Ovary (tissue), 9 donors: Measurements from ENCODE around the gene MPP2. TPM values are rescaled to one million over a fixed set of nuclear protein-coding genes. Genes with fewer than 3 reads are reported as not detected.

ENCODE experiments used
- DNase-seq, 5 donors: peaks; one replicate each; pipeline ENCODE4 v3.0.0-alpha.2; 2019 to 2020
- H3K27ac ChIP-seq, 2 donors: fragments of 200-600 bp; one replicate each; pipeline versions ENCODE4 v1.5.1 to v1.8.0; 2019 to 2022
- H3K27me3 ChIP-seq: fragments of 200-600 bp; one replicate; pipeline ENCODE4 v1.8.0; 2022
- H3K36me3 ChIP-seq: fragments of 200-600 bp; sonication (generic); one replicate; pipeline ENCODE4 v1.5.1; 2019
- H3K4me1 ChIP-seq: one replicate; pipeline ENCODE4 v1.8.1; 2013; ENCODE audit warnings: mild to moderate bottlenecking, moderate library complexity; ENCODE audit not compliant: insufficient read depth
- H3K4me3 ChIP-seq: fragments of 200-600 bp; sonication (generic); one replicate; pipeline ENCODE4 v1.5.1; 2017
- H3K9me3 ChIP-seq, 2 donors: fragments of 200-600 bp in 1 of 2; sonication (generic) in 1 of 2; one replicate each; pipeline versions ENCODE4 v1.5.1 to v1.8.1; 2013 to 2019; ENCODE audit warnings: mild to moderate bottlenecking in 1 of 2, moderate library complexity in 1 of 2
- EP300 ChIP-seq: sonication (generic); formaldehyde crosslinking; IDR thresholded peaks from one replicate; pipeline ENCODE4 v1.6.1; 2017; ENCODE audit warnings: antibody characterized with exemption
- POLR2A ChIP-seq: fragments of 450-650 bp; IDR thresholded peaks from one replicate; pipeline ENCODE4 v1.6.1; 2017; ENCODE audit warnings: antibody characterized with exemption, mild to moderate bottlenecking, moderate library complexity
- WGBS, 3 donors: extraction: QIAGEN DNeasy Blood & Tissue Kit in 1 of 3; methylation state at CpG; one replicate each; pipeline versions ENCODE4 v1.1.5 to v1.1.7; 2013 to 2017; 5-methylcytosine and 5-hydroxymethylcytosine counted together
- intact Hi-C, 4 donors: fragments of 100-400 bp; cut with DNase I; formaldehyde crosslinking; loops; one replicate each; pipeline versions ENCODE4 v1.11.0 to v1.15.1; 2022 to 2023
- polyA plus RNA-seq, 2 donors: library from polyadenylated mRNA; stranded (reverse); fragments of 200-250 nt in 1 of 2; fragments of 350-450 nt in 1 of 2; fragmentation: Illumina TruSeq in 1 of 2; extraction: RNeasy Lipid Tissue Mini Kit (QIAGEN cat#74804) in 1 of 2; gene quantifications; one replicate each; pipeline ENCODE4 v1.2.3, GENCODE V29; 2013 to 2014
- total RNA-seq, 7 donors: library from RNA; depleted of rRNA in 2 of 7; stranded (reverse); fragments of >200 nt in 2 of 7; fragmentation: NEBNext Ultra II Directional in 3 of 7; extraction: Animal tissue kit (Norgen Biotek cat#: 25700) in 3 of 7; gene quantifications; one replicate each; pipeline versions ENCODE4 v1.1.0 to v1.2.4, GENCODE V29; 2016 to 2023
- TF ChIP-seq, protein P1 (sequence below), 3 donors: fragments of 450-650 bp in 2 of 3; fragments of 200-600 bp in 1 of 3; IDR thresholded peaks; one replicate each; pipeline versions ENCODE4 v1.5.1 to v1.8.0; 2016 to 2022; ENCODE audit warnings: antibody characterized with exemption in 3 of 3, mild to moderate bottlenecking in 1 of 3
- donor health status: DM: no; HTN: no; CAD: no; lungs with moderate emphysema.
- donor health status: DM: no; HTN: no; CAD: no.
- donor health status: Bipolar disorder and iron deficiency.
- donor health status: DM: yes; HTN: yes; CAD: no.
- donor health status: DM: no; HTN: no; CAD: no.
- donor health status: DM: yes; HTN: yes; CAD: no.

The MPP2 gene
- total and polyA plus RNA-seq, 9 donors, result 2.6 to 6.5 (median 4.9) TPM

DNA sequence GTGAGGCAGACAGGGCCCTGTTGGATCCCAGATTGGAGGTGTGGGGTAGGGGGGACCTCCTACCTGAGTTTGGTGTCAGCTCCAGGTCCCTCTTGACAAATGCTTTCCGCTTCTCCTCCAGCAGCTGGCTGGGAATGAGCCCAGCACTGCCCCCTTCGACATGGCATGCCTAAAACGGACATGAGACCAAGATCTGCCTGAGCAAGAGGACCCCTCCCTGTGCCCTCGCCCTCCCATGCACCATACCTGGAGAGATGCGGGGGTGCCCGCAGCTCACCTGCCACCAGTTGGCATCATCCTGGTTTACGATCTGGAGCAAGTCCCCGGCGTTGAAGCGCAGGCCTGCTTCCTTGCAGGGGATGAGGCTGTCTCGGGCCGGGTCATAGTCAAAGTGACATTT, 26.2 kb downstream of the MPP2 start:
- Histone ChIP-seq H3K9me3 (no peaks in the 10 kb centered on the region), H3K27ac (no peak overlapping the region), H3K4me1 (peaks cover 2% of the 10 kb centered on the region), H3K27me3 (no peaks in the 10 kb centered on the region), H3K36me3 (no peaks in the 10 kb centered on the region), H3K4me3 (no peak overlapping the region)
- intact Hi-C loops, result no loop called here
- DNase-seq, result no peak
- TF ChIP-seq, protein P1, sequence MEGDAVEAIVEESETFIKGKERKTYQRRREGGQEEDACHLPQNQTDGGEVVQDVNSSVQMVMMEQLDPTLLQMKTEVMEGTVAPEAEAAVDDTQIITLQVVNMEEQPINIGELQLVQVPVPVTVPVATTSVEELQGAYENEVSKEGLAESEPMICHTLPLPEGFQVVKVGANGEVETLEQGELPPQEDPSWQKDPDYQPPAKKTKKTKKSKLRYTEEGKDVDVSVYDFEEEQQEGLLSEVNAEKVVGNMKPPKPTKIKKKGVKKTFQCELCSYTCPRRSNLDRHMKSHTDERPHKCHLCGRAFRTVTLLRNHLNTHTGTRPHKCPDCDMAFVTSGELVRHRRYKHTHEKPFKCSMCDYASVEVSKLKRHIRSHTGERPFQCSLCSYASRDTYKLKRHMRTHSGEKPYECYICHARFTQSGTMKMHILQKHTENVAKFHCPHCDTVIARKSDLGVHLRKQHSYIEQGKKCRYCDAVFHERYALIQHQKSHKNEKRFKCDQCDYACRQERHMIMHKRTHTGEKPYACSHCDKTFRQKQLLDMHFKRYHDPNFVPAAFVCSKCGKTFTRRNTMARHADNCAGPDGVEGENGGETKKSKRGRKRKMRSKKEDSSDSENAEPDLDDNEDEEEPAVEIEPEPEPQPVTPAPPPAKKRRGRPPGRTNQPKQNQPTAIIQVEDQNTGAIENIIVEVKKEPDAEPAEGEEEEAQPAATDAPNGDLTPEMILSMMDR (IDR thresholded peaks at IDR 0.05), result no peak
- no peak for TF ChIP-seq EP300
- 92 to 96% (median 94%) methylated on average over 12 of the region's 12 CpGs for WGBS, 3 donors

DNA sequence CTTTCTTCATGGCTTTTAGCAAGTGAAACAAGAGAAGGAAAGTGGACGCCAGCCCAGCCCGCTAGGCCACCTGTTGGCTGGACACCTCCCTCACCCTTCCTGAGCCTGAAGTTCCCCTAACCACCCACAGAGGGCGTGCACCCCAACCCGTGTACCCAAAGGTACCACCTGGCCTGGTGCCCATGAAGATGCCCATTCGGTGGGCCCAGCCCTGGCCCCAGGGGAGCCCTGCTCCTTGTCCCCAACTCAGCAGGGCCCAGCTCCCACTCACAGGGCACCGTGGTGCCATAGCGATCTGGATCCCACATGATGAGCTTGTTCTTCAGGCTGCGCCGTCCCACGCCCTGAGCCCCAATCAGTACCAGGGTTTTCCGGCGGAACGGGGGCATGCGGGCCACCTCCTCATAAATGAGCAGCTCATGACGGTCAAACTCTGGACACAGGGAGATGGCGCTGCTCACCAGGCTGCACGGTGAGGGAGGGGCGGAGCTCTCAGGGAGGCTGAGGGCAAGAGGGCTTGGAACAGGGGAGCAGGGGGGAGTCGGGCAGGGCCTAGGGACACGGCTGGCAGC, 26.8 kb downstream of the MPP2 start:
- Histone ChIP-seq H3K4me3 (no peak overlapping the region), H3K27me3 (no peaks in the 10 kb centered on the region), H3K27ac (no peak overlapping the region), H3K36me3 (no peaks in the 10 kb centered on the region), H3K9me3 (no peaks in the 10 kb centered on the region), H3K4me1 (peaks cover 2% of the 10 kb centered on the region)
- 81 to 85% (median 82%) methylated on average over 20 of the region's 20 CpGs for WGBS, 3 donors
- TF ChIP-seq EP300 (no peak), POLR2A (no peak)
- TF ChIP-seq, protein P1 (IDR thresholded peaks at IDR 0.05), result no peak
- intact Hi-C loops, result no loop called here
- peak in 1 of 5 donors; percentile 52 for DNase-seq

DNA sequence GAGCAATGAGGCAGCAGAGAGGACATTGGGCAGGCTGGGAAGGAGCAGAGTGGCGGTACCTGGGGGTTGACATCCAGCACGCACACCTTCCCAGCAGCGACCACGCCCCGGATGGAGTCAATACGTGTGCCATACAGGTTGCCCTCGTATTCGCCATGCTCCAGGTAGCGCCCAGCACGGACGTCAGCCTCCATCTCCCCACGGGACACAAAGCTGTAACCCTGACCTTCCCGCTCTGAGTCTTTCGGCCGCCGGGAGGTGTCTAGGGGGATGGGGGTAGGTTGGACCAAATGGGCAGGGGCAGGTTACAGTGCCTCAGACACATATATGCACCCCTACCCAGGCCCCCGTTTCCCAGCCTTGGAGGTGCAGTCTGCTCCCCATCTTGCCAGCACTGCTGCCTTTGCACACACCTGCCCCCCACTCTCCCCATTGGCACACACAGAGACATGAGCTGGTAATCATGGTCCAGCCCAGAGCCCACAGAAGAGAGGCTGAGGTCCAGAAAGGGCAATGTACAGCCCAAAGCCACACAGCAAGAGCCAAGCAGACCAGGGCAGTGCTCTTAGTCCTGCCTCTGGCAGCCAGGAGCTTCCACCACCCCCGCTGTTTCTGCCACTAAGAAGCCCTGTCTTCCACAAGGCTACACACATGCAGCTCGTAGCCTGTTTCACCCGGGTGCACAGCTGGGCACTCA, 27.5 kb downstream of the MPP2 start:
- no peaks in the 10 kb centered on the region for H3K36me3 ChIP-seq
- H3K4me3 ChIP-seq, result no peak overlapping the region
- 86 to 90% (median 88%) methylated on average over 20 of the region's 20 CpGs for WGBS, 3 donors

DNA sequence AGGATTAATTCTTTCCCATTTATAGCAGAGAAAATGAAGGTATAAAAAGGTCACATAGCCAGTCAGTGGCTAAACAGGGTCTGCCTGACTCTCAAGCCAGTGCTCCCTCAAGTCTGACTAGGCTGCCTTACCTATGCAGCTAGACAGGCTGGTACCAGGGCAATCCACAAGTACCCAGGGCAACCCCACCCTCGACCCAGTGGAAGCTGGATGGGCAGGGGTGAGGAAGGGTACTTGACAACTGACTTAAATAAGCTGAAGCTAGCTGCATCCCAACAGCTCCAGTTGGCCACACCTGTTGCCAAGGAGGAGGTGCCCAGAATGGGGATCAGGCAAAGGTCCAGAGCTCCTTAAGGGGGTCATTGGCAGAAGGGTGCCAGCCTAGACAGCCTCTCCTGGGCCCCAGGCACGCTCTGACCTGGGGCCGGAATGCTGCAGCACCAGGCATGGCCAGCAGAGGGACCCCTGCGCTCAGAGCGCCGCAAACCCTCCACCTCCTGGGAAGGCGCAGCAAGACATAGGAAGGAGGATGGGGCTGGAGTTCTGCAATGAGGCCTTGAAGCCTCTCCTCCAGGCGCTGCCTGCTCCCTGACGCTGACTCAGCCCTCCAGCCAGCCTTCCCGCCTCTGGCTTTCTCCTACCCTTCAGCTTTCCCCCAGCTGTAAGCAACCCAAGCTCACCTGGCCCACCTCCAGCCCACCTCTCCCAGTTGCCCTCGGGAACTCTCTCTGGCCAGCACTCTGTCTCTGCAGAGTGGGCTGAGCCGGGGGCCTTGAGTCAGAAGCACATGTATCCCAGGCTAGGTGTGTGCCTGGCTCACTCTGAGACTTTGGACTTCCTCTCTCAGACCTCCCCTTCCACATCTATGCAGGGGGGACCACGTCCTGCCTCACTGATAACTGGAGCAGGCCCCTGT, 28.8 kb downstream of the MPP2 start:
- 9 to 16% (median 11%) methylated on average over 8 to 13 of the region's 13 CpGs for WGBS, 3 donors
- Histone ChIP-seq H3K27me3 (no peaks in the 10 kb centered on the region), H3K4me1 (peaks cover 2% of the 10 kb centered on the region), H3K27ac (peak overlapping the region; percentile 19 to 36), H3K36me3 (no peaks in the 10 kb centered on the region), H3K4me3 (no peak overlapping the region), H3K9me3 (no peaks in the 10 kb centered on the region)
- intact Hi-C loops, result no loop called here
- TF ChIP-seq EP300 (no peak), POLR2A (no peak)
- TF ChIP-seq, protein P1 (IDR thresholded peaks at IDR 0.05), result peak; percentile 81 to 92 (median 87)
- peak; percentile 69 to 90 (median 78) for DNase-seq

More for the DNA sequence above, 27.5 kb downstream of the MPP2 start:
- TF ChIP-seq, protein P1 (IDR thresholded peaks at IDR 0.05), result no peak
- no peak for TF ChIP-seq EP300
- no peak for TF ChIP-seq POLR2A
- no peaks in the 10 kb centered on the region for H3K27me3 ChIP-seq
- DNase-seq, result no peak
- no peak overlapping the region for H3K27ac ChIP-seq
- no peaks in the 10 kb centered on the region for H3K9me3 ChIP-seq
- peaks cover 2% of the 10 kb centered on the region for H3K4me1 ChIP-seq
- intact Hi-C loops, result no loop called here
